ENCODE measurements around the gene RHD.
"Not testable (repeated sequence)": the region's sequence is repeated elsewhere in the genome, so short reads cannot be mapped to it uniquely, and the experiment has no call there.

Gene RHD

GRCh38 chr1:25272238-25272637, at the start of gene RHD:
RHD (plus strand) TSS chr1:25272509; CDS start chr1:25272548, 39 bp downstream.
- DNase-seq = not testable (repeated sequence)

DNA sequence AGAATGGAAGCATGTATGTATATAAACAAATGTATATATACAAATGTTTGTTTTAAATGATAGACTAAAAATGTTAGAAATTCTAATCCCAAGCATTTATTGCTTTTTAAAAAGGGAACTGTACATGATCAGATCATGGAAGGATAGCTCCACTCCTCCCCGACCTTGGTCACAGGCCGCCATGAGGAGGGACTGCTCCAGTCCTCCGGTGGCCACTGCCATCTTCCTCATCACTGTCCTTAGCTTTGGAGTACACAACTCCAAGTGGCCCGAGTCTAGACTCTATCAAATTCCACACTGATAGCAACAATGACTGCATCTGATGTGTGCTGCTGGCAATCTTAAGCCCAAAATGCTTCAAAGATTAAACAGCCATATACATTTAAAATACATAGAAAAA, 49.7 kb upstream of the RHD start:
- DNase-seq = no peak

GRCh38 chr1:25223471-25223870, 48.8 kb upstream of the RHD start:
- no peak for DNase-seq

GRCh38 chr1:25232027-25232865, 40.1 kb upstream of the RHD start, which contains the start of gene SYF2:
SYF2 (minus strand) TSS chr1:25232502; CDS start chr1:25232467, 35 bp downstream.
- peak; percentile 86 for DNase-seq

DNA sequence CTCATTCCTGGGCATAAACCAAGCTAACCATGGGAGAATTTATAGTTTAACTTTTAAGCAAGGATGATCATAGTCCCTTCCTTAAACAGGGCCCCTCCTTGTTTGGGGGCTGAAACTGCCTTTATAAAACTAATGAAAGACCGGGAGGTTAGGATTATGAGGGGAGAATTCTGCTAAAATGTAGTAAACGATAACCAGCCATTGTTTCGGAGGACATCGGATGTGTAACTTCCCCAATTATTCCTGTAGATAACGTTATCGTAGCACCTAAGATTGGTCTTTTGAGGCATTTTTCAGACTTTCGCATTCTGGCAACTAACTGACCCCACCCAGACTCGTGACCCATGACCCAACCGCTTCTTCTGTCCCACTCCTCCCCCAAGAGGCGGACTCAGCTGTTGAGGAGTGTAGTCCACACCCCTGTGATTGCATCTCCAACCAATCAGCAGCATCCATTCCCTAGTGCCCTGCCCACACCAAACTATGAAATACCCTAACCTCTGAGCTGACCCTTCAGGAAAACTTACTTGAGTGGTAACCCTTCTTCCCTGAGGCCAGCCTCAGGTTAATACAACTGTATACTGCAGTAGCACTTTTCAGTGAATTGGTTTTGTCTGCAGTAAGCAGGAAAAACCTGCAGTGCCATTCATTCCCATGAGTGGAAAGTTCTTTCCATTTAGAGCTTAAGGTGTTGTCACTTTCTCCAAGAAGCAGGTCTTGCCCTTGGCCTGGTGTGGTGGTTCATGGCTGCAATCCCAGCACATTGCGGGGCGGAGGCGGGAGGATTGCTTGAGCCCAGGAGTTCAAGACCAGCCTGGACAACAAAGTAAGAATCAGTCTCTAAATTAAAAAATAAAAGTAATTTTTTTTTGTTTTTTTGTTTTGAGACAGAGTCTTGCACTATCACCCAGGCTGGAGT, 39.2 kb upstream of the RHD start:
- DNase-seq = peak; percentile 36

DNA sequence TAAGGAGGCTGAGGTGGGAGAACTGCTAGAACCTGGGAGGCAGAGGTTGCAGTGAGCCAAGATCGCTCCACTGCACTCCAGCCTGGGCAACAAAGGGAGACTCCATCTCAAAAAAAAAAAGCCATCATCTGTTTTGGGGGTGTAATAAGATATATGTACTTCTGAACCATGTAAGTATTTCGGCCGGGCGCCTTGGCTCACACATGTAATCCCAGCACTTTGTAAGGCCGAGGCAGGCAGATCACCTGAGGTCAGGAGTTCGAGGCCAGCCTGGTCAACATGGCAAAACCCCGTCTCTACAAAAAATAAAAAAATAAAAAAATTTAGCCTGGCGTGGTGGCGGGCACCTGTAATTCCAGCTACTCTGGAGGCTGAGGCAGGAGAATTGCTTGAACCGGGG, 36.9 kb upstream of the RHD start:
- not testable (repeated sequence) for DNase-seq

- not testable (repeated sequence) for DNase-seq
Measured at GRCh38 chr1:25236261-25236660, 36.0 kb upstream of the RHD start.

GRCh38 chr1:25238046-25238445, 34.3 kb upstream of the RHD start:
- no peak for DNase-seq

DNA sequence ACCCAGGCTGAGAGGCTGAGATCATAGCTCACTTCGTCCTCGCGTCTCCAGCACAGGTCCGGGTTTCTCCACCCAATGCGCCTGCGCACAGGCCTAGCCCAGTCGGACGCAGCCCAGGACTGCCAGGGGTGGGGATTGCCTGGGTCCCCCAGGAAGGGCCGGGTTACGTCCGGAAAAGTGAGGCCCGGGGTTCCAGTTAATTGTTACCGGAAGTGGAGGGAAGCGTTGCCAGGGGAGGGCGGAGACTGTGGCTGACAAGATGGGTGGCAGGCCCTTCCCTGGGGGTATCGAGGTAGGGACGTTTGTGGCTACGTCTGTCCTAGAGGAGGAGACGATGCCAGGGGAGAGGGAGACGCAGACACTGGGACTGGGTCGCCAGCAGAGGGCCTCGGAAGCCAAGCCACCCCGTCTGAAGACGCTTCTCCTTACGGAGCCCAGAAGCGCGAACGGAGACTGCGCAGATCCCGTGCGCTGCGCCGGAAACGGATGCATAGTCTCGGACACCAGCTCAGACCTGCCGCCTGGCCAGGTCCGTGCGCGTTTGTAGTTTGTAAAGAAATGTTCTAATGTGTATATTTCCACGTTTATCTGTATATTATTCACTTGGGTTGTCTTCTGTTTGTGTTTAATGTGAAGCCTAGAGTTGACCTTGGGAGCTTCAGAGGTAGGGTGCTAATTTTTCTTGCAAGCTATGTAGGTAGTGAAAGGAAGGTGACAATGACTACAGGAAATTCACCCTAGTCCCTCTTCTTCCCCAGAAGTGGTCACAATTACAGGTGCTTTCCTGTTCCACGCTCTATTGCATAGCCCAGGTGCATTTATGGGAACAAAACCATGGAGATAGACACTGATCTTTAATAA, 32.4 kb upstream of the RHD start:
- DNase-seq = peak; percentile 96

DNA sequence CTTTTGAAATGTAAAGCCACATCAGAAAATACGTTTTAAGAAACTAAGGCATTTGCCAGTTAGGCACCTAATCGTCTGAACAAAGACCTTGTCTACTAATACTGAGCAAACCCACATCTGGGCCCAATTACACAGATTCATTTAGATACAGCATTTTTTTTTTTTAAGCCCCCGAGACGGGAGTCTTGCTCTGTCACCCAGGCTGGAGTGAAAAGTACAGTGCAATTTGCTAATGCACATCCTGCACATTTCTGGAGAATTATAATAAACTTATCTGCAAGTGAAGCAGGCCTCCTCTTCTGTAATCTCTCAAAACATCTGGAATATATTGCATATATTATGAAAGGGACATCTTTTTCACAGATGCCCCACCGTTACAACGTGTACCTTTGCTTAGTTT, 28.4 kb upstream of the RHD start:
- DNase-seq = no peak

DNA sequence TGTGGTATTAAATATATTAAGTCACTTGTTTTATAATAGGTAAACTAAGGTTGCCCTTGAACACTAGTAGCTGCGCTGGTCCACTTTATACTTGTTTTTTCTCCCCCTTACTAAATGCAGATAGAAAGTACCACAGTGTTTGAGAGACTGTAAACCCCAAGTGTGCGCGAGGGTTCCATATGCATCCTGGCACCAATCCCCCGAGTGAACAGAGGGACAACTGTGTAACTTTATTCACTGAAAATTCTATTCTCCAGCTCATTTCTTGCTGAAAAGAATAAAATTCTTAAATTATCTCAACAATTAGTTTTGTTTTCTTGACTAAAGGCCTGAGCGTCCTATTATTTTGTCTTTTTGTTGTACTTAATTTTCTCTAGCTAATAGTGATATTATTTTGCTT, 26.9 kb upstream of the RHD start:
- DNase-seq = no peak

DNA sequence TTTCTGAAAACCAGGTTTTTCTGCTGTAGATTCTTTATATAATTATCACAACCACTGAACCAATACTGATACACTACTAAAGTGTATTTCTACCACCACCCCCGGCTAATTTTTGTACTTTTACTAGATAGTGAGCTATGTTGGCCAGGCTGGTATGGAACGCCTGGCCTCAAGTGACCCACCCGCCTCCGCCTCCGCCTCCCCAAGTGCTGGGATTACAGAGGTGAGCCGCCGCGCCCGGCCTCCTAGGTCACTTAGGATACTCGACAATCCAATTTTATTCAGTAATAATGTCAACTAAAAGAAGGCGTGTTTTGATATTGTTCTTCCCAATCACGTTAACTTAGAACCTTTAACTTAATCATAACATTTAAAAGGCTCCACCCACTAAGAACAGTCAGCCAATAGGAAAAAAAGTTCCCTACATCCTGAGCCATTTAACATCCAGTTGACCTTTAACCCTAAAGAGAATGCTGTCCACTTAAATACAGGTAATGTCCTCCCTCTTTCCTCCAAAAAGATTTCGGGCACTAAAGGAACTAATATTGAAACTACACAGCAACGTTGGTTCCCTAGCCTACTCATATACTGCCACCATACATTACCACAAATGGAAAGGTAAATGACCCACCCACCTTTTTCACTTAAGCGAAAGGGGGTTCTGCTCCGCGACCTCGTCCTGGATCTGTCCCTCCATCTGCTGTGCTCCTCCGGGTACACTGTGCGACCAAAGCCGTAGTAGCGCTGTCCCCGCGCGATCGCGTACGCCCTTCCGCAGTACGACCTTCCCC, 26.3 kb upstream of the RHD start:
- DNase-seq = peak; percentile 12

GRCh38 chr1:25246600-25247023, 25.7 kb upstream of the RHD start:
- no peak for DNase-seq

- peak; percentile 96 for DNase-seq
Measured at GRCh38 chr1:25247024-25247828, 25.1 kb upstream of the RHD start, which contains the start of gene RSRP1. RSRP1 (minus strand) TSS chr1:25247454; CDS start chr1:25246963, 491 bp downstream.

- no peak for DNase-seq
Measured at GRCh38 chr1:25247829-25248754, 24.2 kb upstream of the RHD start.

- DNase-seq = no peak
Measured at GRCh38 chr1:25253911-25254310, 18.4 kb upstream of the RHD start.

- no peak for DNase-seq
Measured at GRCh38 chr1:25255706-25256577, 16.4 kb upstream of the RHD start.

GRCh38 chr1:25256578-25256965, 15.7 kb upstream of the RHD start:
- no peak for DNase-seq

DNA sequence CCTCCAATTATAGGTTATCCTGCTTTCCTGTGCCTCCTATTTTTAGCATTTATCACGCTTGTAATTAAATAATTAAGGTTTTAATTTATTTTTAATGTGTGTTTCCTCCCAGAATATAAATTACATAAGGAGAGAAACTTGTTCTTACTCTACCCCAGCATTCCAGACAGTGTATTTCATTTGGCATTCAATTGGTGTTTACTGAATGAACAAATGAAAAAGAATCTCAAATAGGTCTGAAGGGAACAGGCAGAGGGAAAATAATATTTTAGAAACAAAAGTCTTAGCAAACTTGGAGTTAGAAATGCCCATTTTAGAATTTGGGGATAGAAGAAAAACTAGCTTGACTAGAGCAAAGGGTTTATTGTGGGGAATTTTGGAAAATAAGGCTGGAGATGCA, 15.1 kb upstream of the RHD start:
- no peak for DNase-seq

All from NCI-H510A treated with DMSO at 0.1 percent for 48 hours (cell line).